Liver (tissue), 3 donors: ENCODE results near the gene PTPN14.

Source experiments
- CTCF ChIP-seq: fragments of 150-350 bp; IDR thresholded peaks from 2 replicates; pipeline ENCODE4 v1.5.1; 2017; ENCODE audit warnings: improper control_type of control experiment, low read depth, low read length; ENCODE audit not compliant: missing input control
- EGR1 ChIP-seq, 2 donors: IDR thresholded peaks; 2 replicates each; pipeline ENCODE4 v1.6.1; 2016 to 2018; ENCODE audit warnings: antibody characterized with exemption in 2 of 2, low read depth in 2 of 2
- FOXA1 ChIP-seq: IDR thresholded peaks from 2 replicates; pipeline ENCODE4 v1.6.1; 2016; ENCODE audit warnings: antibody characterized with exemption
- FOXA2 ChIP-seq: IDR thresholded peaks from 2 replicates; pipeline ENCODE4 v1.6.1; 2016; ENCODE audit warnings: antibody characterized with exemption
- HNF4A ChIP-seq, 2 donors: conservative IDR thresholded peaks; 2 replicates each; pipeline ENCODE4 v1.6.1; 2016; ENCODE audit warnings: antibody characterized with exemption in 2 of 2, mild to moderate bottlenecking in 2 of 2
- JUND ChIP-seq, 2 donors: IDR thresholded peaks; 2 replicates each; pipeline ENCODE4 v1.6.1; 2016; ENCODE audit warnings: antibody characterized with exemption in 2 of 2
- MAX ChIP-seq: IDR thresholded peaks from 2 replicates; pipeline ENCODE4 v1.6.1; 2016; ENCODE audit warnings: antibody characterized with exemption
- RAD21 ChIP-seq, 2 donors: IDR thresholded peaks; 2 replicates each; pipeline ENCODE4 v1.6.1; 2016; ENCODE audit warnings: antibody characterized with exemption in 2 of 2, mild to moderate bottlenecking in 2 of 2
- REST ChIP-seq: IDR thresholded peaks from 2 replicates; pipeline ENCODE4 v1.6.1; 2016; ENCODE audit warnings: antibody characterized with exemption, mild to moderate bottlenecking
- RXRA ChIP-seq, 2 donors: IDR thresholded peaks; 2 replicates each; pipeline ENCODE4 v1.6.1; 2017 to 2018; ENCODE audit warnings: antibody characterized with exemption in 2 of 2, mild to moderate bottlenecking in 1 of 2
- SP1 ChIP-seq: IDR thresholded peaks from 2 replicates; pipeline ENCODE4 v1.6.1; 2018; ENCODE audit warnings: antibody characterized with exemption, mild to moderate bottlenecking
- TAF1 ChIP-seq: conservative IDR thresholded peaks from 2 replicates; pipeline ENCODE4 v1.6.1; 2016; ENCODE audit warnings: antibody characterized with exemption, mild to moderate bottlenecking
- YY1 ChIP-seq: IDR thresholded peaks from 2 replicates; pipeline ENCODE4 v1.6.1; 2016; ENCODE audit warnings: antibody characterized with exemption, mild to moderate bottlenecking
- ZBTB33 ChIP-seq: IDR thresholded peaks from 2 replicates; pipeline ENCODE4 v1.6.1; 2016; ENCODE audit warnings: antibody characterized with exemption
- donor health status: healthy.
- donor health status: healthy.

- TF ChIP-seq EGR1 (IDR thresholded peaks at IDR 0.05; ENCODE audit: low read depth in 2 of 2) (no peak), CTCF (no peak), REST (no peak), MAX (no peak), TAF1 (no peak), RAD21 (IDR thresholded peaks at IDR 0.05) (no peak), YY1 (no peak), ZBTB33 (no peak), FOXA1 (no peak), RXRA (IDR thresholded peaks at IDR 0.05) (no peak), FOXA2 (no peak), SP1 (no peak), HNF4A (conservative IDR thresholded peaks at IDR 0.05) (no peak), JUND (IDR thresholded peaks at IDR 0.05) (no peak)
These were observed 152.9 kb downstream of the PTPN14 start for GRCh38 chr1:214398490-214398889.
